ENCODE measurements around the gene GRB7.
"Not testable (repeated sequence)": the region's sequence is repeated elsewhere in the genome, so short reads cannot be mapped to it uniquely, and the experiment has no call there.

GRB7 gene

DNA sequence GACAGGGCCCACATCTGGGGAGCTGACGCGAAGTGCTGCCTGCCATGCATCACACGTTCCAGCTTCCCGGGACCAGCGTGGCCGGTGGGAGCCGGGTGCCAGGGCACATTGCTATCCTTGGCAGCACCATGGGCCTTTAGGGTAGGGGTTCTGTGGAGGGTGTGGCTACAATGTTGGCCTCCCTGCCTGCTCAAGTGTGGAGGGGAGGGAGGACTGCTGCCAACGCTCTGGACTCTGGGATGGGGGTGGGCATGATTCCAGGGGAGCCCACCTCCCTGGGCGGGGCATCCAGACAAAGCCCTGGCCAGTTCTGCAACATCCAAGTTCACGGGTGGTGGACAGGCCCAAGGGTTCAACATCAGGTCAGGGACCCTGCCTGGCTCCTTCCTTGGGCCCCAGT is 13.9 kb downstream of the GRB7 start:
- no peak for DNase-seq (ENCODE audit: low spot score)

DNA sequence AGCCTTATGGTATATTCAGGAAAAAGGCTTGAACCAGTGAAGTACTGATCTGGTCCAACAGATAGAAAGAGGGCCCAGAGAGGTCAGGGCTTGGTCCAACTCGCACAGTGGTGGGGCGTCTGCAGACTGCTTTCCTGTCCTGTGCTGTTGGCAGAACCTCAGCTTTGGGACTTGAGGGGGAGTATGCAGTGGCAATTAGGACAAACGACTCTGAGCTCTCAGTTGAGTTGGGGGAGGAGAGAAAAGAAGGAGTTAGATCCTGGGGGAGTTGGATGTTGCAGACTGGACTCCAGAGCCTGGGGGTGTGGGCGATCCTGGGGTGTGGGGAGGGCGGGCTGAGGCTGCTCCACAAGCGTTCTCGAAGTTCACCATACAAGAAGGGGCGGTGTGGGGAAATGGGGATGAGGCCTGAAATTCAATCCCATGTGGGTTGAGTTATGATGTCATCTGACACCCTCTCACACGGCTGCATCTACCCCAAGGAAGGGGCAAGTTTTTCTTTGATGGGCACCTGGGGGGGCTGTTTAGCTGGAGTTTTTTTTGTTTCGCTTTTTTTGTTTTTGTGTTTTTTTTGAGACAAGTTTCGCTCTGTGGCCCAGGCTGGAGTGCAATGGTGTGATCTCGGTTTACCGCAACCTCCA is 14.6 kb downstream of the GRB7 start:
- DNase-seq (ENCODE audit: low spot score), result no peak

DNA sequence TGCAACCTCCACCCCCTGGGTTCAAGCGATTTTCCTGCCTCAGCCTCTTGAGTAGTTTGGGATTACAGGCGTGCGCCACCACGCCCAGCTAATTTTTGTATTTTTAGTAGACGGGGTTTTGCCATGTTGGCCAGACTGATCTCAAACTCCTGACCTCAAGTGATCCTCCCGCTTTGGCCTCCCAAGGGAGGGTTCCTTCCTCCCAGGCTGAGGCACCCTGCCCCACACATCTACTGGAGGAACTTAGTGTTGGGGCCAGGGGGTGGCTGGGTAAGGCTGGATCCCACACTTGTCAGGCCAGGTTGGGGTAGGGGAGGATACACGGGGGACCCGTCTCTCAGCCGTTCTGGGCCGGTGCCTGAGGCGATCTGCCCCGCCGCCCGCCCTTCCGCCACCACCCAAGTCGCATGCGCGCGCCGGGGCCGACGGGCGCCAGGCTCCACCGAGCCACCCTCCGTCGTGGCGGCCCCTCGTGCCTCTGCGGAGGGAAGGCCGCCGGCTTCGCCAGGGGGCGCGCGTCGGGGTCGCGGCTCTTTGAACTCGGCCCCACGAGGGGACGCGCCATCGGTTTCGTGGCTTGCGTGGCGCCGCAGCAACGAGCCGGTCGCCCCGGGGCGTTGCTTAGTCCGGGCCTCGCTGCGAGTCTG is 15.9 kb downstream of the GRB7 start:
- DNase-seq (ENCODE audit: low spot score), result peak; percentile 62

DNA sequence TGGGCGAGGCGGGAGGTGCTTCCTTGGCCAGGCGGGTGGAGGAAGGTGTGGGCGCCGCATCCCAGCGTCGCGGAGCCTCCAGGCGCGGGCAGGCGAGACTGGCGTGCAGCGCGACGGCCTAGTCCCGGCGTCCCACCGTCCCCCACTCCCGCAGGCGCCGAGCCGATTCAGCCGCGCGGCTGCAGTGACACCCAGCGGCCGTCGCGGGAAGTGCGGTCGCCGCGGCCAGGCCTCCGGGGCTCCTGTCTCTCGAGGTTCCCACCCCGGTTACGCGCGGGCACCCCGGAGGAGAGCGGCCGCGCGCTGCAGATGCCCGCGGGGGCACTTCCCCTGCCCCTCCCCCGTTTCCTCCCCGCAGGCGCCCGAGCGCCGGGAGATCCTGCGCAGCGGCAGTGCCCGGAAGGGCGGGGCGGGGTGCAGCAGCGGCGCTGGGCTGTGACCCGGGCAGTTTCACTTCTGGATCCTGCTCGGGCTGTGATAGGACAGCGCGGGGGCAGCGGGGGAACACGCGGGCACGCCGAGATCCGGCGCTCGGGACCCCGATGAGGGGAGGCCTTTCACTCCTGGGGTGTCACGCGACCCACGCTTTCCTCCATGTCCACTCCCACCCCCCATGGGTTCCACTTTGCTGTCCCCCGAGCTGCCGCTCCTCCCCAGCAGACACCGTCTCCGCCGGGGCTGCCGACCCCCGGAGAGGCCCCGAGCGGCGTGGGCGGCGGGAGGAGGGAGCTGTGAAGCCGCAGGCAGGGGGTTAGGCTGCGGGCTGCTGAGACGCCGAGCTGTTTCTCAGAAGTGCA is 16.6 kb downstream of the GRB7 start:
- DNase-seq (ENCODE audit: low spot score), result peak; percentile 95

DNA sequence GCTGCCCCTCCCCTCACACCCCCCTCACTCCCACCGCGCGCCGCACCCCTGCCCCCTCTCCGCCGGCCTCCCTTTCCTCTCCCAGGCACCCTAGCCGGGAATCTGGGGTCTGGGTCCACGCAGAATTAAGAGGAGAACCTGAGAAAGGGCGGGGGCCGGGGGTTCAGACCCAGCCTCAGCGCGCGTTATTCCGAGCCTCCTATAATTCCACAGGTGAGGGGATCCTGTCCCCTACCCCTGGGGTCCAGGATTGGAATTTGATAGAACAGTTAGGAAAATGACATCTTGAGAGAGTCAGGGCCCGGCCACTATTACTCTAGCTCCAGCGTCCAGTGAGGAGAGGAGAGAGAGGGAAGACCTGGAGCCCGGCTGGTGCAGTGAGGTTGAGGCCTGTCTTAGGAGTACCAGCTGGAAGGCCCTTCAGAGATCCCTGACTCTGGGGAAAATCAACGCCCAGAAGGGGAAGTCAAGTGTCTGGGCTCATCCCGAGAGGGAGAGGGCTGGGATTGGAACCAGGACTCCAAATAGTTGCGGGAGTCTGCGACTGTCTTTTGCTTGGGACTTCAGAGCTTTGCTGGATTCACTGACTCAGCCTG is 17.3 kb downstream of the GRB7 start:
- no peak for DNase-seq (ENCODE audit: low spot score)

DNA sequence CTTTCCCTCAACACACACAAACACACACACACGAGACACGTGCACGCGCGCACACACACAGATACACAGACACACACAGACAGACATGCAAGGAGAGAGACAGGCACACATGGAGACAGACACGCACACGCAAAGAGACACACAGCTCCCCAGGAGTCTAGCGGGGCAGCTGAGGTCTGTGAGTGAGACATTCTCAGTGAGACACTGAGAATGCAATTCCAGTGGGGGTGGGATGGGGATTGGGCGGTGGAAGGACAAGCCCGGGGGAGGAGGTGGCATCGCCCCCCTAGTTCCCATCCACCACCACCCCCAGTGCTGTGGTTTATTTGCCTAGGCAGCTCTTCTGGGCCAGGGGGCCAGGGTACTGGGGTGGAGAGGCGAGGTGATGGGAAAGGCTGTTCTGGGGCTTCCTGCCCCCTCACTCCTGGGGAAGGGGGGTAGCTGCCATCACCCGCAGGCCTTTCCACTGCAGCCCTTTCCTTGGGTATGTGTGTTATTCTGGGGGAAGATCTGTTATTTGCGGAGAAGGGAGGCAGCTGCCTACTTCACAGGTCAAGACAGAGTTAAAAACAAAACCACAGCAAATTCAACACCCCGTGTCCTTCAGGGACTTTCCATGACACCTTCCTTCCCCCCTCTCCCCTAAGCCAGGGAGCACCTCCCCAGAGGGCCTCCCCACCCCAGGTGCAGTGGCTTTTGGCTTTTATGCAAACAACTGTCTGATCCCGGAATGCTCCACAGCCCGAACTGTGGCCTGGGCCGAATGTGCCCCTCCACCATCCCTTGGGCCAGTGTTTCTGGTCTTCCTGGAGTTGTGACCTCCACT is 18.0 kb downstream of the GRB7 start:
- no peak for DNase-seq (ENCODE audit: low spot score)

DNA sequence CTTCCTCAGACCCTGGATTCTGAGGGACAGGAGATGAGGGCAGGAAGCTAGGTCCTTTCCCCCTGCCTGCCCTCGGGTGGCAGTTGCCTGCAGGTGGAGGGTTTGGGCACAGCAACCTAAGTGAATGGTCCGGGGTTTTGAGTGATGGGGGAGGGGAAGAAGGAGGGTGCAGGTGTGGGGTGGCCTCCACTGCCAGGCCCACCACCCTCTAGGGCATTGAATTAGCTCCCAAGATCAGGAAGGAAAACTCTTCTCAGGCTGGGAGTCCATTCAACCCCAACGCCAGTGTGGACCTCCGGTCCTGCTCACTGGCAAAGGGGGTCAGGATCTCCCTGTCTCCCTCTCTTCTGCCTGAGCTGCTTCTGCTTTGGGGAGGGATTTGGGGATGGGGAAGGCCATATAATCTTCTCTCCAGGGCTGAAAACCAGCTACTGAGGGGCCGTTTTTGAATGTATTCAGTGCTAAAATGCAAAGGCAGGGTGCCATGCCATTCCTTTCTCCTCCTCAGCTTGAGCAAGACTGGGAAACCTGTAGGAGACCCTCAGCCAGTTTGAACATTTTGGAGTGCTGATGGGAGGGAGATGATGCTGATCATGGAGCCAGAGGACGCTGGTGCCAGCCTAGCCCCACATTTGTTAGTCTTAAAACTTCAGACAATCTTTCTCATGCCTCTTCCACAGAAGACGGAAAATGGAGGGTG is 18.8 kb downstream of the GRB7 start:
- no peak for DNase-seq (ENCODE audit: low spot score)

DNA sequence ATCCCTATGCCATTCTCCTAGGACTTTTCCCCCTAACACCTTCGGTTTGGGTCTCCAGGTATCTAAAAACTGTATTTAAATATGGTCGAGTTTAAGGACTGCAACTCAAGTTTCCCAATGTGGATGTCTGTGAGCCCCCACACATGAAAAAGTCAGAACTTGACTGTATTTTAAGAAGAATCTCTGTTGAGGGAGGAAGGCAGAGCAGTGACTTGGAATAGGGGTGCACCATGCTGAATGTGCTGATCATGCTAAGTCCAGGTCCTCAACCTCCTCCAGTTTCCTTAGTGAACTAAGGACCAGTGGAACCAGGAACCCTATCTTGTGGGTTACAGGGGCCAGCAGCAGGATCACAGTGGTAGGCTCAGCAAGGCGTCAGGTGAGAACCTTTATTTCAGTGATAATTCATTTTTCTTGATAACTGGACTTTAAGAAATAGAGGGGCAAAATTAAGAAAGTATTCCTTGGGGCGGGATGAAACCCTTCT is 19.5 kb downstream of the GRB7 start:
- no peak for DNase-seq (ENCODE audit: low spot score)

DNA sequence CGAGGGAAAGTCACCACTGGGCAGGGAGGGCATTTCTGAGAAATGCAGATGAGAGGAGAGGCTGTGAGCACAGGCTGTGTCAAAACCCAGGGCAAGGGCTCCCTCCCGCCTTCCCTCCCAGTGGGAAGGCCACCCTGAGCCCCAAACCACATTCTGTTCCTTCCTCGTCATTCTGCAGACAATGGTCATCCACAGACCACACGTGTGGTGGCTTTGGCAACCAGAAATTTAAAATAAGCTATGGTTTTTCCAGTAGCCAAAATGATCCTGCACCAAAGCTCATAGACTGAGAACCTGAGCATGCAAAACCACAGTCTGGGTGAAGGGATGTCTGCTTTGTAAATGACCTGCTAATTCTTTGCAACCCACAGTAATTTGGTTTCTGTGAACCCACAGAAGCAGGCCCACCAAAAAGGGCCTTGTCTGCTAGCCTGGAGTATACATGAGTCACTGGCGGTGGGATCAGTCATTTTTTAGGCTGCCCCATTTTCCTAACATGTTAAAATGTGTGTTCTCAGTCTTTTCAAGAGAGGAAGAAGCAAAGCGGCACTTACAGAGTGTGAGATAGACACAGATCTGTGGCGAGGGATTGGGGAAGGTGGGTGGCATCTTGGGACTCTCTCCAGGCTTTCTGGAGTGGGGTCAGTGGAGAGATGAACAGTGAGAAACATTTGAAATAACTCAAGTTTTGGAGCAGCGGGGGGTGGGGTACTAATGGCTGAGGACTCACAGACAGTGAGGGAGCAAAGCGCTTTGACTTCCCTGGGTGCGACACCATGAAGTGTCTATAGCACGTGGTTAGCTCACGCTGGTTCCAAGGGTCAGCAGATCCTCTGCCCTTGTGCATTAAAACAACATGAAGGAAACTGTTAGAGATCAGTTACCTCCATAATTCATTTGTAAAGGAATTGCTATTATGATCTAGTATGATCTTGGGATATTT is 20.5 kb downstream of the GRB7 start:
- no peak for DNase-seq (ENCODE audit: low spot score)

DNA sequence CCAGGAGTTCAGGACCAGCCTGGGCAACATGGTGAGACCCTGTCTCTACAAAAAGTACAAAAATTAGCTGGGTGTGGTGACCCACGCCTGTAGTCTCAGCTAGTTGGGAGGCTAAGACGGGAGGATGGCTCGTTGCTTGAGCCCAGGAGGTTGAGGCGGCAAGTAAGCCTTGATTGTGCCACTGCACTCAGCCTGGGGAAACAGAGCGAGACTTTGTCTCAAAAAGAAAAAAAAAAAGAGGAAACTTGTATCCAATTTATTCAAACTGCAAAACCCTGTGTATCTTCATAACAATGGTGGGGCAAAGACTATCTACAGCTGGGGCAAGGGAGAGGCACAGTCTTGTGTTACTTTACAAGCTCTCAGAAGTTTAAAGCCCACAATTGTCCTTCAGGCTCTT is 21.5 kb downstream of the GRB7 start:
- no peak for DNase-seq (ENCODE audit: low spot score)

DNA sequence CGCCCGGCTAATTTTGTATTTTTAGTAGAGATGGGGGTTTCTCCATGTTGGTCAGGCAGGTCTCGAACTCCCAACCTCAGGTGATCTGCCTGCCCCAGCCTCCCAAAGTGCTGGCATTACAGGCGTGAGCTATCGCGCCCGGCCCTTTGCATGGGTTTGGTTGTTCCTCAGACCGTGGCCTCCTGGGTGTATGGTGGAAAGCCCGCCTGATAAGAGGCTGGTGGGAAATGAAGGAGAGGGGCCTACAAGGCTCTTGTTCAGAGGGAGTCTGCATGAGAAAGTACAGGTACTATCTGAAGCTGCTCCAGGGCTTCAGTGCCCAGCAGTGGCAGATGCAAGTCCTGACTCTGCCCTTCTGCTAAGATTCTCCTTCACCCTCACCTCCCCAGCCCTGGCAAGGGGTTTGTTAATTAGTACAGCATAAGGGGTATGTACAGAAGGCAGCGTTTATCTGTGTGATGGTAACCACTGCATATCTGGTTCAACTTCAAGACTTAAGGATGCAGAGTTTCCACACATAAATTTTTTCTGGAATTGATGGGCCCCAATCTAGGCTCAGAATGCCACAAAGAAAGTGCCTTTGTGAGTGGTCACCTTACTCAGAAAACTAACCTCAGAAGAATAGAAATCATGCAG is 24.2 kb downstream of the GRB7 start:
- no peak for DNase-seq (ENCODE audit: low spot score)

DNA sequence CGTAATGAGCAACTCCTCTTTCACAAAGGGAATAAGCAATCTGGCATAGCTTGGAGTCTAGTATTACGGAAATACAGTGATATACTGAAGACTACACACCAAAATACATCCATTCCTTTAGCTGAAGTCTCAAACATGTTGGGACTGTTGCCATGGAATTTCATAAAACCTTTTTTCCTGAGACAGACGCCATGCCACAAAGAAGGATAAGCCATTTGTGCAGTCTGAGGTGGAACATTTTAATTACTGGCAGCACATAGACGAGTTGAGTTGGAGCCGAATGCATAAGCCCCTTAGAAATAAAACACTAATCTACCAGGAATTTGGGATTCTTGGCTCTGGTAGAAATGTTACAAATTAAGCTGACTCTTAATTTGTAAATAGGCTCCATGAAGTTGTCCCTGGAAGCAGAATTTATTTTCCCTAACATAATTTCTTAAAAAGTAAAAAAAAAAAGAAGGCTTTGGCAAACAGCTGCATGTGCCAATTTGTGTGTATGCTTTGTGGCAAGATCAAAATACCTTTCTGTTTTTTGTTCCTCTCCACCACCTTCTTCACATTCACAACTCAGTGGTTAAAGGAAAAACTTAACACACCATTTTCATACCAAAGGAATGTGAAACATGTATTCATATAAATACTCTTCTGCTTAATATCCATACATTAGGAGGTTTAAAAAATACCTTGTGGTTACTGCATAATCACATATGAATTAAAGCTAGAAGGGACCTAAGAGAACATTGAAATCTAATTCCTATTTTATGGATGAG is 25.5 kb downstream of the GRB7 start:
- no peak for DNase-seq (ENCODE audit: low spot score)

DNA sequence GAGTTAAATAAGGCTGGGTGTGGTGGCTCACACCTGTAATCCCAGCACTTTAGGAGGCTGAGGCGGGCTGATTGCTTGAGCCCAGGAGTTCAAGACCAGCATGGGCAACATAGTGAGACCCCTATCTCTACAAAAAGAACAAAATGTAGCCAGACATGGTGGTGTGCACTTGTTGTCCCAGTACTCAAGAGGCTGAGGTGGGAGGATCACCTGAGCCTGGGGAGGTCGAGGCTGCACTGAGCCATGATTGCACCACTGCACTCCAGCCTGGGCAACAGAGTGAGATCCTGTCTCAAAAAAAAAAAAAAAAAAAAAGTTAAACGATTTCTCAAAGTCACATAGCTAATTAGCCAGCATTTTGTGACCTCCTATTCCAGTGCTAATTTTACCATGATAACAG is 26.4 kb downstream of the GRB7 start:
- DNase-seq (ENCODE audit: low spot score), result not testable (repeated sequence)

DNA sequence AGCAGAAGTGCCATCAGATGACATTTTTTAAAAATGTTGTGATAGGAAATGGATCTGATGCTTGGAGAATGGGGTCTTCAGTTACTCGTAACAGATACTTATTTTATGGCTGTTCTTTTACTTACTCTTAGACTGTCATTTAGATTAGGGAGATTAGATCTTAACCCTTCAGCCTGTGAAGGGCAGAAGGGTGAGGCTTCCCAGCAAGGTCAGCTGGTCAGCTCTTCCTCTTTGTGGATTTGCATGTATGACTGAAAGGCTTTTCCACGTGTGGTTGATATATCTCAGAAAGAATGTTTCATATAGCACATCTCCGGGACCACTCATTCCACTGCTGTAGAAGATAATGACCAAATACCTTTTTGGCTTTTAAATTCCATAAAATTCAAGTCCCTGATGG is 27.4 kb downstream of the GRB7 start:
- DNase-seq (ENCODE audit: low spot score), result no peak

DNA sequence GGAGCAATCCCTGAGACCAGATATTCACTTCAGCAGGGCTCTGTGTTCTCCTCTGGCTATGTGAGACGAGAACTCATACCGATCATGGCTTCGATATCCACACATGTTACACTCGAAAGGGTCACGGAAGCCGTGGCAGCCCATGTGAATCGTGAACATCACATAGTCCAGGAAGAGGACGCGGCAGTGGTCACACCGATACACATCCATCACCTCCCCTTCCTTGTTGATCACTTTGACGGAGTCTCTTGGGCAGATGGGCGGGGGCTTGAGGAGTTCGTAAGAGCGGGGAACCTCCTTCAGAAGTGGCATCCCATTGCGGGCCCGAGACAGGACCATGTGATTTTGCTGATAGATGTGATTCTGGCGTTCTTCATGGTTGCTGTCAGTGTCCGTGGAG is 28.0 kb downstream of the GRB7 start:
- no peak for DNase-seq (ENCODE audit: low spot score)

DNA sequence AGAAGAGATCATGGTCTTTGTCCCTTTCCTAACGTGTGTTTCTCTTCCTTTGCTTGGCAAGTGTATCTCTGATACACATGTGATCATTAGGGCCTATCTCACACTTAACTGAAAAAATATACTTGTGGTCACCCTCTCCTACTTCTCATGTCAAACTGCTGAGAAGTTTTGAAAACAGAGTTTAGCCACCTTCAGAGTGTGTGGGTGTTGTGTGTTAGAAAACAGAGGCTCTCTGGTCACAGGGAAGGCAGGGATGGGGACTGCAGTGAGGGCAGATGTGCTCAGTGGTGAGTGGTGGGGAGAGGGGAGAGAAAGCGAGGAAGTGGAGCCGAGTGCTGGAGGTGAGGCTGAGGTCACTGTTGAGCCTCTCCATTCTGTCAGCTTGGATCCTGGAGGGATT is 29.4 kb downstream of the GRB7 start:
- DNase-seq (ENCODE audit: low spot score), result no peak

DNA sequence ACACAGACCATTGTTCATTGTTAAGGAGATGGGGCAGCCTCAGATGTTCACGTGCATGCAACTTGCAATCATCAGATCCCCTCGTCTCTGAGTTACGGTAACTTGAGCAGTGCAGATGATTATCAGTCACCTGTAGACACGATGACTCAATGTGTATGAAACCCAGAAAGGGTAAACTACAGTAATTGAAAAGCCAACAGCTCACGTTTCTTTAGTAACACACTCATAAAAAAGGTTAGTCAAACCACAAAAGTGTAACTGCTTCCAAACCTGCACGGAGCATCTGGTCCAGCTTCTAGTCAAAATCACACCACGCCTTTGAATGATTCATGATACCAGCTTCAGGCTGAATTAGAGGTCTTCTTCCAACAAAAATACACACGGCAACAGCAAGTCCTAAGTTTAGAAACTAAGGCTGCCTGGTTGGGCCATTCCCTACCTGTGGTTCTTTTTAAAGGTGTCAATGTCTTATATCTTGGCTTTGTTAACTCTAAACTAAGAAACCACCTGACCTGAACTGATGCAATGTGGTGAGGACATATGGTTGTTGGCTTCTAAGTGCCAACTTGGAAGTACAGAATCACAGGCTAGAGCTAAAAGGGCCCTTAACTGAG is 32.3 kb downstream of the GRB7 start:
- no peak for DNase-seq (ENCODE audit: low spot score)

DNA sequence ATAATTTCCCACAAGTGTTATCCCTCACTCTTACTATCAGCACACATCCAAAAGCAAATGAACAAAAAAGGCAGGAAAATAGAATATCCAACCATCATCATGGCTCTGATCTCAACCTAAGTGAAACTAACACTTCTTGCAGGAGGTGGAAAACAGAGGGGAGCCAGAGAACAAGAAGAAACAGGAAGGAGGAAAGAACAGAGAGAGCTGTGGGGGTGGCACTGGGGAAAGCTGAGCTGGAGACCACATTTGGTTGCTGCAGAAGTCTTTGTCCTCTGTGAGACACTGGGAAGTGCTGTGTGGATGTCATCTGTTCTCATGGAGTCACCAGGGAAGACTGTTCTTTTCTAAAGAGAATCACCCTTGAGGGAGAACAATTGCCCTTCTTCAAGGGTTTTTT is 34.7 kb downstream of the GRB7 start:
- DNase-seq (ENCODE audit: low spot score), result no peak

Measured in HuH-7 (cell line).